ENCODE measurements around the gene ITGB3.
A peak's percentile ranks its signal among the peaks of the same experiment; 100 is the strongest.
"Not testable (repeated sequence)": the region's sequence is repeated elsewhere in the genome, so short reads cannot be mapped to it uniquely, and the experiment has no call there.

Gene ITGB3

GRCh38 chr17:47218896-47219430 is 34.7 kb upstream of the ITGB3 start:
- no peak for FAIRE-seq
- no peak for DNase-seq (ENCODE audit: insufficient read length, low spot score)
- no peak for TF ChIP-seq POLR2A (IDR thresholded peaks at IDR 0.05; ENCODE audit: low read depth, low read length)

GRCh38 chr17:47219621-47220475 is 33.8 kb upstream of the ITGB3 start:
- FAIRE-seq = no peak
- DNase-seq (ENCODE audit: insufficient read length, low spot score) = no peak
- TF ChIP-seq POLR2A (IDR thresholded peaks at IDR 0.05; ENCODE audit: low read depth, low read length) = no peak

GRCh38 chr17:47220531-47220999 is 33.1 kb upstream of the ITGB3 start:
- TF ChIP-seq POLR2A (IDR thresholded peaks at IDR 0.05; ENCODE audit: low read depth, low read length) = no peak
- no peak for FAIRE-seq
- DNase-seq (ENCODE audit: insufficient read length, low spot score) = no peak

- DNase-seq (ENCODE audit: insufficient read length, low spot score) (no peak), FAIRE-seq (no peak)
- no peak for TF ChIP-seq POLR2A (IDR thresholded peaks at IDR 0.05; ENCODE audit: low read depth, low read length)
Observed at GRCh38 chr17:47221154-47221553, 32.5 kb upstream of the ITGB3 start.

GRCh38 chr17:47222047-47222446 is 31.6 kb upstream of the ITGB3 start:
- no peak for TF ChIP-seq POLR2A (IDR thresholded peaks at IDR 0.05; ENCODE audit: low read depth, low read length)
- FAIRE-seq = no peak
- no peak for DNase-seq (ENCODE audit: insufficient read length, low spot score)

GRCh38 chr17:47223007-47223406 is 30.6 kb upstream of the ITGB3 start:
- no peak for TF ChIP-seq POLR2A (IDR thresholded peaks at IDR 0.05; ENCODE audit: low read depth, low read length)
- DNase-seq (ENCODE audit: insufficient read length, low spot score) (no peak), FAIRE-seq (no peak)

GRCh38 chr17:47223460-47223859 is 30.2 kb upstream of the ITGB3 start:
- FAIRE-seq = no peak
- no peak for TF ChIP-seq POLR2A (IDR thresholded peaks at IDR 0.05; ENCODE audit: low read depth, low read length)

GRCh38 chr17:47224077-47224476 is 29.6 kb upstream of the ITGB3 start:
- not testable (repeated sequence) for FAIRE-seq

More at GRCh38 chr17:47223460-47223859, 30.2 kb upstream of the ITGB3 start:
- DNase-seq (ENCODE audit: insufficient read length, low spot score) = no peak

GRCh38 chr17:47224966-47225365 is 28.7 kb upstream of the ITGB3 start:
- FAIRE-seq = no peak
- DNase-seq (ENCODE audit: insufficient read length, low spot score) = no peak
- no peak for TF ChIP-seq POLR2A (IDR thresholded peaks at IDR 0.05; ENCODE audit: low read depth, low read length)

More at GRCh38 chr17:47224077-47224476, 29.6 kb upstream of the ITGB3 start:
- not testable (repeated sequence) for DNase-seq (ENCODE audit: insufficient read length, low spot score)

- TF ChIP-seq POLR2A (IDR thresholded peaks at IDR 0.05; ENCODE audit: low read depth, low read length) = no peak
- DNase-seq (ENCODE audit: insufficient read length, low spot score) (peak; percentile 74), FAIRE-seq (peak; percentile 90)
Observed at GRCh38 chr17:47225436-47225858, 28.2 kb upstream of the ITGB3 start.

GRCh38 chr17:47225911-47226688 is 27.5 kb upstream of the ITGB3 start:
- no peak for TF ChIP-seq POLR2A (IDR thresholded peaks at IDR 0.05; ENCODE audit: low read depth, low read length)
- FAIRE-seq (no peak), DNase-seq (ENCODE audit: insufficient read length, low spot score) (no peak)

GRCh38 chr17:47227862-47228261 is 25.8 kb upstream of the ITGB3 start:
- DNase-seq (ENCODE audit: insufficient read length, low spot score) = no peak
- FAIRE-seq = no peak
- no peak for TF ChIP-seq POLR2A (IDR thresholded peaks at IDR 0.05; ENCODE audit: low read depth, low read length)

- no peak for TF ChIP-seq POLR2A (IDR thresholded peaks at IDR 0.05; ENCODE audit: low read depth, low read length)
- DNase-seq (ENCODE audit: insufficient read length, low spot score) = peak; percentile 68
- peak; percentile 82 for FAIRE-seq
Observed at GRCh38 chr17:47229535-47230443, 23.8 kb upstream of the ITGB3 start.
